ENCODE results near the gene RALGPS2.

RALGPS2 gene

GRCh38 chr1:178953538-178954324 lies 228.7 kb downstream of the RALGPS2 start:
- Histone ChIP-seq H3K36me3 (replicated peaks) (no peaks in the 10 kb centered on the region), H3K4me3 (ENCODE audit: low read depth, low read length) (no peak overlapping the region), H3K27ac (no peak overlapping the region), H3K27me3 (replicated peaks) (no peaks in the 10 kb centered on the region)
- no peak for DNase-seq
- no peak for TF ChIP-seq CTCF (IDR thresholded peaks at IDR 0.05; ENCODE audit: low read depth, low read length, missing control alignments)
- in situ Hi-C loops (cut with HindIII; ENCODE audit: low pct_ligation_motif_present, low sequenced_read_pairs), result no loop called here

- no peak for TF ChIP-seq CTCF (IDR thresholded peaks at IDR 0.05; ENCODE audit: low read depth, low read length, missing control alignments)
- no peak overlapping the region for H3K27ac ChIP-seq
Measured at GRCh38 chr1:178954325-178954690, 229.3 kb downstream of the RALGPS2 start.

GRCh38 chr1:178954937-178955336 lies 229.9 kb downstream of the RALGPS2 start:
- DNase-seq, result no peak
- Histone ChIP-seq H3K4me3 (ENCODE audit: low read depth, low read length) (no peak overlapping the region), H3K27ac (no peak overlapping the region), H3K27me3 (replicated peaks) (no peaks in the 10 kb centered on the region), H3K36me3 (replicated peaks) (no peaks in the 10 kb centered on the region)
- TF ChIP-seq CTCF (IDR thresholded peaks at IDR 0.05; ENCODE audit: low read depth, low read length, missing control alignments), result no peak
- in situ Hi-C loops (cut with HindIII; ENCODE audit: low pct_ligation_motif_present, low sequenced_read_pairs), result no loop called here

More at GRCh38 chr1:178954325-178954690, 229.3 kb downstream of the RALGPS2 start:
- in situ Hi-C loops (cut with HindIII; ENCODE audit: low pct_ligation_motif_present, low sequenced_read_pairs), result no loop called here
- Histone ChIP-seq H3K27me3 (replicated peaks) (no peaks in the 10 kb centered on the region), H3K4me3 (ENCODE audit: low read depth, low read length) (no peak overlapping the region), H3K36me3 (replicated peaks) (no peaks in the 10 kb centered on the region)
- no peak for DNase-seq

GRCh38 chr1:178955391-178955954 lies 230.4 kb downstream of the RALGPS2 start:
- Histone ChIP-seq H3K27ac (no peak overlapping the region), H3K27me3 (replicated peaks) (no peaks in the 10 kb centered on the region), H3K36me3 (replicated peaks) (no peaks in the 10 kb centered on the region), H3K4me3 (ENCODE audit: low read depth, low read length) (no peak overlapping the region)
- DNase-seq, result no peak
- TF ChIP-seq CTCF (IDR thresholded peaks at IDR 0.05; ENCODE audit: low read depth, low read length, missing control alignments), result no peak
- in situ Hi-C loops (cut with HindIII; ENCODE audit: low pct_ligation_motif_present, low sequenced_read_pairs), result no loop called here

GRCh38 chr1:178958491-178958890 lies 233.4 kb downstream of the RALGPS2 start:
- no peaks in the 10 kb centered on the region for H3K36me3 ChIP-seq (replicated peaks)
- no peak overlapping the region for H3K27ac ChIP-seq
- no peak for DNase-seq
- in situ Hi-C loops (cut with HindIII; ENCODE audit: low pct_ligation_motif_present, low sequenced_read_pairs), result no loop called here
- no peaks in the 10 kb centered on the region for H3K27me3 ChIP-seq (replicated peaks)
- no peak overlapping the region for H3K4me3 ChIP-seq (ENCODE audit: low read depth, low read length)
- TF ChIP-seq CTCF (IDR thresholded peaks at IDR 0.05; ENCODE audit: low read depth, low read length, missing control alignments), result no peak

Measured in brain microvascular endothelial cell (primary cell).